GM19328 (cell line): ENCODE measurements around the gene ABLIM1.

ENCODE experiments used
- ATAC-seq: cut with Tn5 transposase; IDR thresholded peaks from one replicate; pipeline ENCODE4 v1.9.1; 2021; ENCODE audit warnings: mild to moderate bottlenecking, moderate library complexity; ENCODE audit not compliant: unreplicated experiment

The ABLIM1 gene

GRCh38 chr10:114624951-114625780 is 32.9 kb downstream of the ABLIM1 start:
- ATAC-seq = no peak

- no peak for ATAC-seq
Observed at GRCh38 chr10:114624422-114624821, 33.7 kb downstream of the ABLIM1 start.

GRCh38 chr10:114623661-114624294 is 34.3 kb downstream of the ABLIM1 start:
- no peak for ATAC-seq

GRCh38 chr10:114623155-114623554 is 34.9 kb downstream of the ABLIM1 start:
- no peak for ATAC-seq

- no peak for ATAC-seq
Observed at GRCh38 chr10:114618722-114619121, 39.4 kb downstream of the ABLIM1 start.

- ATAC-seq = no peak
Observed at GRCh38 chr10:114616516-114616915, 41.6 kb downstream of the ABLIM1 start.

- no peak for ATAC-seq
Observed at GRCh38 chr10:114616103-114616502, 42.0 kb downstream of the ABLIM1 start.

- ATAC-seq = peak; percentile 87
Observed at GRCh38 chr10:114615600-114616007, 42.5 kb downstream of the ABLIM1 start.

GRCh38 chr10:114613237-114613979 is 44.7 kb downstream of the ABLIM1 start:
- no peak for ATAC-seq

- ATAC-seq = no peak
Observed at GRCh38 chr10:114611617-114612016, 46.5 kb downstream of the ABLIM1 start.

GRCh38 chr10:114609518-114610426 is 48.3 kb downstream of the ABLIM1 start:
- ATAC-seq = no peak

- ATAC-seq = no peak
Observed at GRCh38 chr10:114607358-114607998, 50.6 kb downstream of the ABLIM1 start.

- ATAC-seq = no peak
Observed at GRCh38 chr10:114605155-114605797, 52.8 kb downstream of the ABLIM1 start.

GRCh38 chr10:114604357-114605130 is 53.5 kb downstream of the ABLIM1 start:
- no peak for ATAC-seq

- ATAC-seq = no peak
Observed at GRCh38 chr10:114603948-114604347, 54.1 kb downstream of the ABLIM1 start.

GRCh38 chr10:114603303-114603702 is 54.8 kb downstream of the ABLIM1 start:
- no peak for ATAC-seq

GRCh38 chr10:114600057-114600456 is 58.0 kb downstream of the ABLIM1 start:
- no peak for ATAC-seq

- no peak for ATAC-seq
Observed at GRCh38 chr10:114596793-114597192, 61.3 kb downstream of the ABLIM1 start.
